Measurements from ENCODE around the gene DENND6B.

- TF ChIP-seq CTCF (IDR thresholded peaks at IDR 0.05) (no peak), POLR2A (IDR thresholded peaks at IDR 0.05) (no peak), POLR2AphosphoS5 (IDR thresholded peaks at IDR 0.05; ENCODE audit: insufficient read depth in 1 of 2, low read depth in 1 of 2) (no peak)
Measured at GRCh38 chr22:50325444-50326224, 1.2 kb downstream of the DENND6B start.

Measured in vagina (tissue), 2 donors.